H9 (cell line): ENCODE measurements around the gene PDE8A. TPM values are rescaled to one million over a fixed set of nuclear protein-coding genes. Genes with fewer than 3 reads are reported as not detected.

ENCODE experiments used
- DNase-seq: peaks from one replicate; pipeline ENCODE4 v3.0.0-alpha.2; 2017
- H2AFZ ChIP-seq: one replicate; pipeline ENCODE4 v1.6.1; 2013; ENCODE audit warnings: mild to moderate bottlenecking, low read length, control low read depth, moderate library complexity
- H2AK5ac ChIP-seq: 2 replicates; pipeline ENCODE4 v1.6.1; 2013; ENCODE audit warnings: low read length, control low read depth, mixed read lengths; ENCODE audit not compliant: insufficient read length
- H2BK120ac ChIP-seq: one replicate; pipeline ENCODE4 v1.6.1; 2013; ENCODE audit warnings: low read depth, mild to moderate bottlenecking, low read length, control low read depth, inconsistent platforms; ENCODE audit not compliant: poor library complexity, severe bottlenecking
- H2BK12ac ChIP-seq: 2 replicates; pipeline ENCODE4 v1.6.1; 2013; ENCODE audit warnings: low read length, control low read depth, mixed read lengths, low read depth; ENCODE audit not compliant: insufficient read length
- H2BK15ac ChIP-seq: 2 replicates; pipeline ENCODE4 v1.6.1; 2013; ENCODE audit warnings: low read depth, low read length, control low read depth
- H2BK20ac ChIP-seq: one replicate; pipeline ENCODE4 v1.6.1; 2013; ENCODE audit warnings: low read depth, mild to moderate bottlenecking, low read length, control low read depth, inconsistent platforms; ENCODE audit not compliant: poor library complexity, severe bottlenecking
- H2BK5ac ChIP-seq: 2 replicates; pipeline ENCODE4 v1.6.1; 2013; ENCODE audit warnings: low read length, control low read depth, mixed read lengths; ENCODE audit not compliant: insufficient read length
- H3K14ac ChIP-seq: 2 replicates; pipeline ENCODE4 v1.6.1; 2013; ENCODE audit warnings: low read length, control low read depth; ENCODE audit not compliant: insufficient read depth
- H3K18ac ChIP-seq: 2 replicates; pipeline ENCODE4 v1.6.1; 2013; ENCODE audit warnings: low read depth, mild to moderate bottlenecking, mixed read lengths, low read length, control low read depth; ENCODE audit not compliant: insufficient read length
- H3K23ac ChIP-seq: 2 replicates; pipeline ENCODE4 v1.6.1; 2013; ENCODE audit warnings: low read length, control low read depth, mixed read lengths, low read depth; ENCODE audit not compliant: insufficient read length
- H3K23me2 ChIP-seq: 2 replicates; pipeline ENCODE4 v1.6.1; 2013; ENCODE audit warnings: low read depth, mild to moderate bottlenecking, mixed read lengths, low read length, control low read depth; ENCODE audit not compliant: insufficient read length, poor library complexity, severe bottlenecking
- H3K27ac ChIP-seq: 2 replicates; pipeline ENCODE4 v1.5.1; 2013; ENCODE audit warnings: low read length, control low read depth, mixed read lengths, low read depth; ENCODE audit not compliant: insufficient read length
- H3K27me3 ChIP-seq: 2 replicates; pipeline ENCODE4 v1.6.1; 2013; ENCODE audit warnings: low read length, control low read depth, inconsistent platforms; ENCODE audit not compliant: insufficient read depth
- H3K4ac ChIP-seq: 2 replicates; pipeline ENCODE4 v1.6.1; 2013; ENCODE audit warnings: low read depth, mild to moderate bottlenecking, control low read depth, inconsistent platforms, low read length, moderate library complexity
- H3K4me1 ChIP-seq: 2 replicates; pipeline ENCODE4 v1.6.1; 2013; ENCODE audit warnings: low read length, control low read depth, inconsistent platforms; ENCODE audit not compliant: insufficient read depth
- H3K4me2 ChIP-seq: 2 replicates; pipeline ENCODE4 v1.6.1; 2013; ENCODE audit warnings: low read length, control low read depth, mixed read lengths; ENCODE audit not compliant: insufficient read length, insufficient read depth
- H3K56ac ChIP-seq: 2 replicates; pipeline ENCODE4 v1.6.1; 2013; ENCODE audit warnings: low read depth, mild to moderate bottlenecking, mixed read lengths, low read length, control low read depth; ENCODE audit not compliant: insufficient read length
- H3K79me1 ChIP-seq: 2 replicates; pipeline ENCODE4 v1.6.1; 2013; ENCODE audit warnings: low read depth, mild to moderate bottlenecking, moderate library complexity, low read length, control low read depth, inconsistent platforms; ENCODE audit not compliant: insufficient read depth, poor library complexity, severe bottlenecking
- H3K79me2 ChIP-seq: 2 replicates; pipeline ENCODE4 v1.6.1; 2013; ENCODE audit warnings: low read length, control low read depth, inconsistent platforms; ENCODE audit not compliant: insufficient read depth
- H3K9ac ChIP-seq: 2 replicates; pipeline ENCODE4 v1.6.1; 2013; ENCODE audit warnings: low read length, control low read depth, mixed read lengths; ENCODE audit not compliant: insufficient read length; ENCODE audit errors: extremely low read depth
- H3K9me3 ChIP-seq: one replicate; pipeline ENCODE4 v1.6.1; 2013; ENCODE audit warnings: low read depth, low read length, inconsistent platforms; ENCODE audit not compliant: control insufficient read depth
- H3T11ph ChIP-seq: one replicate; pipeline ENCODE4 v1.6.1; 2013; ENCODE audit warnings: mild to moderate bottlenecking, low read length, control low read depth, inconsistent platforms
- H4K20me1 ChIP-seq: one replicate; pipeline ENCODE4 v1.6.1; 2013; ENCODE audit not compliant: control insufficient read depth, insufficient read length, insufficient read depth
- H4K5ac ChIP-seq: 2 replicates; pipeline ENCODE4 v1.6.1; 2013; ENCODE audit warnings: low read depth, mild to moderate bottlenecking, mixed read lengths, low read length, control low read depth; ENCODE audit not compliant: insufficient read length
- H4K8ac ChIP-seq: replicated peaks from 2 replicates; pipeline ENCODE4 v1.6.1; 2013; ENCODE audit warnings: low read length, control low read depth, mixed read lengths, low read depth; ENCODE audit not compliant: insufficient read length
- H4K91ac ChIP-seq: 2 replicates; pipeline ENCODE4 v1.6.1; 2013; ENCODE audit warnings: low read depth, mild to moderate bottlenecking, moderate library complexity, mixed read lengths, low read length, control low read depth; ENCODE audit not compliant: insufficient read length
- H3K27ac Mint-ChIP-seq, 3 experiments: 2 replicates in 2 of 3; 3 replicates in 1 of 3; pipeline ENCODE4 v1.8.0; 2020 to 2021; ENCODE audit warnings: mixed read lengths in 3 of 3, mild to moderate bottlenecking in 1 of 3, moderate library complexity in 1 of 3
- H3K27me3 Mint-ChIP-seq: 2 replicates; pipeline ENCODE4 v1.8.0; 2021; ENCODE audit warnings: low read depth, mild to moderate bottlenecking, moderate library complexity, mixed read lengths
- H3K36me3 Mint-ChIP-seq, 3 experiments: 2 replicates in 2 of 3; 3 replicates in 1 of 3; pipeline ENCODE4 v1.8.0; 2020 to 2021; ENCODE audit warnings: low read depth in 3 of 3, mixed read lengths in 3 of 3; ENCODE audit not compliant: insufficient read depth in 1 of 3
- H3K4me1 Mint-ChIP-seq, 2 experiments: 2 replicates each; pipeline ENCODE4 v1.8.0; 2020; ENCODE audit warnings: mixed read lengths in 2 of 2
- H3K4me3 Mint-ChIP-seq, 2 experiments: 2 replicates in 1 of 2; 3 replicates in 1 of 2; pipeline ENCODE4 v1.8.0; 2020 to 2021; ENCODE audit warnings: mild to moderate bottlenecking in 2 of 2, mixed read lengths in 2 of 2, moderate library complexity in 1 of 2
- H3K9me3 Mint-ChIP-seq, 2 experiments: 2 replicates in 1 of 2; 3 replicates in 1 of 2; pipeline ENCODE4 v1.8.0; 2020; ENCODE audit warnings: mild to moderate bottlenecking in 2 of 2, mixed read lengths in 2 of 2, moderate library complexity in 1 of 2
- CTCF ChIP-seq: fragments of 200-600 bp; sonication (generic); conservative IDR thresholded peaks from 3 replicates; pipeline ENCODE4 v1.8.0; 2021; ENCODE audit warnings: antibody characterized with exemption, mild to moderate bottlenecking
- WGBS: extraction: QIAGEN DNeasy Blood & Tissue Kit; methylation state at CpG from one replicate; pipeline ENCODE4 v1.1.7; 2013; ENCODE audit warnings: missing lambda C conversion rate, low lambda C conversion rate, mixed read lengths; ENCODE audit not compliant: insufficient read length; ENCODE audit errors: extremely low coverage; 5-methylcytosine and 5-hydroxymethylcytosine counted together
- total RNA-seq: library from RNA; stranded (reverse); gene quantifications from 2 replicates; pipeline ENCODE4 v1.2.1, GENCODE V29; 2021

PDE8A gene
- total RNA-seq, 1 experiment from 2014 or later, result 9.3 TPM

DNA sequence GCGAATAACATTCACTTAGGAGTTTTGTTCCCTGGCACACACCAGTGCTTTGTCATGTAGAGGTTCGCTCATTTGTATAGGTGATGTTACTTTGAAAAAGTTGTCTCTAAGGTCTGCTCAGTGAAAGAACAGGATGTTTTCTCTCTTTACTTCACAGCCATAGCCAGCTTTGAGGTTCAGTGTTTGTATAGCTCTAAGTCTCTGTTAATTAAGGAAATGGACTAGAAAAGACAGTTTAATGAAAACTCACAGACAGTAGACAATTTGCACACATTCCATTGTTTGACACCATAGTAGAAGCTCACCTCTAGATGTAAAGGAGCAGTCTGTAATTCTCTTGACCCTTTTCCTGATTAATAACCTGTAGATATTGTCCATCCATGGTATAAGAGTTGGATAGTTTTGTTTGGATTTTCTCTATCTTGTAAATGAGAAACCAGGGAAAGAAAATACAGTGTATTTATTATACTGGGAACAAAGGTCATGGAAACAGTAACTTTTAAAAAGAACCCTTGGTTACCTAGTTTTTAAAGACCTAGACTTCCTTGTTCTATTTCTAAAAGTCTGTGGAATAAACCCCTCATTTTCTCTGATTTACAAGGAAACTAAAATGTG is 50.4 kb downstream of the PDE8A start:
- H3K79me2 ChIP-seq, result no peaks in the 10 kb centered on the region; the same call in 1 of the 2 replicates
- no peak overlapping the region for H3K18ac ChIP-seq

More for the DNA sequence above, 50.4 kb downstream of the PDE8A start:
- Histone ChIP-seq H2AK5ac (no peak overlapping the region), H3K56ac (no peak overlapping the region), H3T11ph (no peak overlapping the region), H3K27ac (no peak overlapping the region), H3K9me3 (no peaks in the 10 kb centered on the region), H3K27me3 (no peaks in the 10 kb centered on the region), H3K79me1 (no peaks in the 10 kb centered on the region), H2BK15ac (no peak overlapping the region), H2BK5ac (no peak overlapping the region), H3K23ac (no peak overlapping the region), H3K23me2 (no peaks in the 10 kb centered on the region), H4K91ac (no peak overlapping the region), H4K8ac (no peak overlapping the region), H4K5ac (no peak overlapping the region), H2AFZ (no peak overlapping the region), H2BK12ac (no peak overlapping the region), H3K9ac (no peak overlapping the region), H4K20me1 (no peaks in the 10 kb centered on the region), H3K14ac (no peak overlapping the region), H2BK20ac (no peak overlapping the region), H3K4me2 (no peak overlapping the region), H3K4me1 (peaks cover 12% of the 10 kb centered on the region; the same call in 1 of the 2 replicates), H3K4ac (no peak overlapping the region), H2BK120ac (no peak overlapping the region)
- DNase-seq, result no peak
- no peaks in the 10 kb centered on the region for H3K9me3 Mint-ChIP-seq
- H3K27ac Mint-ChIP-seq, result peak overlapping the region in 1 of 3 experiments; percentile 23; a peak in 1 of 7 replicates
- 0 out of 2 replicates have a peak, but pooled peaks cover 2% of the 10 kb centered on the region for H3K27me3 Mint-ChIP-seq
- peaks cover 33 to 49% of the 10 kb centered on the region in 2 experiments for H3K4me1 Mint-ChIP-seq
- WGBS, result no CpG with 5 or more reads among the region's 2 CpGs
- no peak overlapping the region for H3K4me3 Mint-ChIP-seq
- no peaks in the 10 kb centered on the region for H3K36me3 Mint-ChIP-seq
- no peak for TF ChIP-seq CTCF
